MM.1S (cell line): ENCODE data around the gene HNRNPK.

ENCODE experiments used
- DNase-seq: peaks from one replicate; pipeline ENCODE4 v3.0.0-alpha.2; 2015
- H2AFZ ChIP-seq: fragments of 300-600 bp; sonication (generic); 2 replicates; pipeline ENCODE4 v1.6.0; 2016; ENCODE audit warnings: antibody characterized with exemption, low read length
- H3F3A ChIP-seq: fragments of 300-600 bp; sonication (generic); 2 replicates; pipeline ENCODE4 v1.6.1; 2016; ENCODE audit warnings: mild to moderate bottlenecking, antibody characterized with exemption, low read length, moderate library complexity, mixed read lengths; ENCODE audit not compliant: insufficient read depth
- H3K27ac ChIP-seq: fragments of 300-600 bp; sonication (generic); 2 replicates; pipeline ENCODE4 v1.5.1; 2016; ENCODE audit warnings: mild to moderate bottlenecking, low read length
- H3K27me3 ChIP-seq: fragments of 300-600 bp; sonication (generic); replicated peaks from 2 replicates; pipeline ENCODE4 v1.6.0; 2016; ENCODE audit warnings: low read length; ENCODE audit not compliant: insufficient read depth
- H3K36me3 ChIP-seq: fragments of 300-600 bp; sonication (generic); replicated peaks from 2 replicates; pipeline ENCODE4 v1.6.1; 2016; ENCODE audit warnings: mild to moderate bottlenecking, low read length, mixed read lengths; ENCODE audit not compliant: insufficient read depth
- H3K4me1 ChIP-seq: fragments of 300-600 bp; sonication (generic); 2 replicates; pipeline ENCODE4 v1.6.1; 2016; ENCODE audit warnings: low read length, mixed read lengths
- H3K4me2 ChIP-seq: fragments of 300-600 bp; sonication (generic); 2 replicates; pipeline ENCODE4 v1.6.0; 2016; ENCODE audit warnings: low read depth, low read length
- H3K4me3 ChIP-seq: fragments of 300-600 bp; sonication (generic); 2 replicates; pipeline ENCODE4 v1.5.1; 2016; ENCODE audit warnings: low read length, mixed read lengths
- H3K79me2 ChIP-seq: fragments of 300-600 bp; sonication (generic); 2 replicates; pipeline ENCODE4 v1.6.1; 2016; ENCODE audit warnings: mixed run types, low read length, mixed read lengths
- H3K9ac ChIP-seq: fragments of 300-600 bp; sonication (generic); 2 replicates; pipeline ENCODE4 v1.6.1; 2016; ENCODE audit warnings: low read length, mixed read lengths
- H3K9me2 ChIP-seq: fragments of 300-600 bp; sonication (generic); replicated peaks from 2 replicates; pipeline ENCODE4 v1.6.1; 2016; ENCODE audit warnings: mild to moderate bottlenecking, low read length, mixed read lengths; ENCODE audit not compliant: insufficient read depth
- H3K9me3 ChIP-seq: fragments of 300-600 bp; sonication (generic); replicated peaks from 2 replicates; pipeline ENCODE4 v1.6.1; 2016; ENCODE audit warnings: mild to moderate bottlenecking, low read length, mixed read lengths; ENCODE audit not compliant: insufficient read depth
- H4K20me1 ChIP-seq: fragments of 300-600 bp; sonication (generic); 2 replicates; pipeline ENCODE4 v1.6.1; 2016; ENCODE audit warnings: mild to moderate bottlenecking, low read length, moderate library complexity, mixed read lengths; ENCODE audit not compliant: insufficient read depth
- EZH2 ChIP-seq: fragments of 300-600 bp; sonication (generic); optimal IDR thresholded peaks from 2 replicates; pipeline ENCODE3; 2017; ENCODE audit warnings: low read depth, mild to moderate bottlenecking, antibody characterized with exemption, low read length, mixed read lengths
- EZH2phosphoT487 ChIP-seq: fragments of 300-600 bp; sonication (generic); IDR thresholded peaks from 2 replicates; pipeline ENCODE4 v1.6.1; 2018; ENCODE audit warnings: antibody characterized with exemption, low read length
- TF ChIP-seq, protein P1 (sequence below): fragments of 300-600 bp; sonication (generic); IDR thresholded peaks from 2 replicates; pipeline ENCODE4 v1.5.1; 2016; ENCODE audit warnings: antibody characterized with exemption, low read length, mixed read lengths

Gene HNRNPK

DNA sequence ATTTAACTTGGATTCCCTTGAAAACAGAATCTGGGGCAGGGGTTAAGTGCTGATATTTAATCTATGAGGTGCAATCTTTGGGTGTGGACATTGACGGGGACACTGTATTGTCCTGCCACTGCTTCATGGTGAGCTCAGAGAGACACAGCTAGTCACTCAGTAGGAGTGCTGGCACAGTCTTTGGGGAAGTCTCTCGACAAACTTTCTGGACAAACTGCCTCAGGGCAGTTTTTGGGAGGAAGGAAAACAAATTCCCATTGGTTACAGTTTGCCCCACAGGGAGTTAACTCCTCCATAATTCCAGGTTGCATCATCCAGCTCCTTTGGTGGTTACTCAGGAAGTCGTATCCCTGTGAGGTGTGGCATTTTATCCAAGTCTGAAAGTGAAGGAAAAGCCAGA lies 17.9 kb downstream of the HNRNPK start:
- H3F3A ChIP-seq: peaks cover 25% of the 10 kb centered on the region
- no peak for DNase-seq
- no peak overlapping the region for H2AFZ ChIP-seq

DNA sequence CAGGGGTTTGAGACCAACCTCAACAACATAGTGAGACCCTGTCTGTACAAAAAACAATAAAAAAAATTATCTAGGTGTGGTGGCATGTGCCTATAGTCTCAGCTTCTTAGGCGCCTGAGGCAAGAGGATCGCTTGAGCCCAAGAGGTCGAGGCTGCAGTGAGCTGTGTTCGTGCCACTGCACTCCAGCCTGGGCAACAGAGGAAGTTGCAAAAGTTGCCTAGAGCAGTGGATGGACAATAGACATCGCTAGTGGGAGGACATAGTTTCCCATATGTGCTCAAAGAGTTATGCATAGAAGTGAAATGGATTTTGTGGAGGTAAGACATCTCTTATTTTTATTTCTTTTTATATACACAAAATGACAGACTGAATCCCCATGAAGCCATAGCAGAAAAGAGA lies 19.0 kb downstream of the HNRNPK start:
- Histone ChIP-seq H3K9me3 (no peaks in the 10 kb centered on the region), H4K20me1 (0 out of 2 replicates have a peak, but pooled peaks cover 5% of the 10 kb centered on the region), H3F3A (peaks cover 14% of the 10 kb centered on the region), H3K4me1 (no peaks in the 10 kb centered on the region), H3K79me2 (no peaks in the 10 kb centered on the region), H3K4me3 (no peak overlapping the region), H3K27ac (no peak overlapping the region), H3K36me3 (no peaks in the 10 kb centered on the region), H3K9me2 (no peaks in the 10 kb centered on the region), H3K4me2 (no peak overlapping the region), H3K9ac (no peak overlapping the region), H2AFZ (no peak overlapping the region), H3K27me3 (no peaks in the 10 kb centered on the region)
- DNase-seq: no peak
- no peak for TF ChIP-seq EZH2phosphoT487
- TF ChIP-seq, protein P1, sequence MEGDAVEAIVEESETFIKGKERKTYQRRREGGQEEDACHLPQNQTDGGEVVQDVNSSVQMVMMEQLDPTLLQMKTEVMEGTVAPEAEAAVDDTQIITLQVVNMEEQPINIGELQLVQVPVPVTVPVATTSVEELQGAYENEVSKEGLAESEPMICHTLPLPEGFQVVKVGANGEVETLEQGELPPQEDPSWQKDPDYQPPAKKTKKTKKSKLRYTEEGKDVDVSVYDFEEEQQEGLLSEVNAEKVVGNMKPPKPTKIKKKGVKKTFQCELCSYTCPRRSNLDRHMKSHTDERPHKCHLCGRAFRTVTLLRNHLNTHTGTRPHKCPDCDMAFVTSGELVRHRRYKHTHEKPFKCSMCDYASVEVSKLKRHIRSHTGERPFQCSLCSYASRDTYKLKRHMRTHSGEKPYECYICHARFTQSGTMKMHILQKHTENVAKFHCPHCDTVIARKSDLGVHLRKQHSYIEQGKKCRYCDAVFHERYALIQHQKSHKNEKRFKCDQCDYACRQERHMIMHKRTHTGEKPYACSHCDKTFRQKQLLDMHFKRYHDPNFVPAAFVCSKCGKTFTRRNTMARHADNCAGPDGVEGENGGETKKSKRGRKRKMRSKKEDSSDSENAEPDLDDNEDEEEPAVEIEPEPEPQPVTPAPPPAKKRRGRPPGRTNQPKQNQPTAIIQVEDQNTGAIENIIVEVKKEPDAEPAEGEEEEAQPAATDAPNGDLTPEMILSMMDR: no peak
- TF ChIP-seq EZH2: no peak

More for the DNA sequence above, 17.9 kb downstream of the HNRNPK start:
- H3K4me3 ChIP-seq: no peak overlapping the region
- H4K20me1 ChIP-seq: 0 out of 2 replicates have a peak, but pooled peaks cover 9% of the 10 kb centered on the region
- H3K9me2 ChIP-seq: no peaks in the 10 kb centered on the region
- no peaks in the 10 kb centered on the region for H3K4me1 ChIP-seq
- H3K79me2 ChIP-seq: no peaks in the 10 kb centered on the region
- no peak overlapping the region for H3K4me2 ChIP-seq
- H3K27ac ChIP-seq: no peak overlapping the region
- no peaks in the 10 kb centered on the region for H3K9me3 ChIP-seq
- no peak for TF ChIP-seq EZH2
- TF ChIP-seq EZH2phosphoT487: no peak
- TF ChIP-seq, protein P1: no peak
- no peaks in the 10 kb centered on the region for H3K36me3 ChIP-seq
- no peak overlapping the region for H3K9ac ChIP-seq
- H3K27me3 ChIP-seq: no peaks in the 10 kb centered on the region

DNA sequence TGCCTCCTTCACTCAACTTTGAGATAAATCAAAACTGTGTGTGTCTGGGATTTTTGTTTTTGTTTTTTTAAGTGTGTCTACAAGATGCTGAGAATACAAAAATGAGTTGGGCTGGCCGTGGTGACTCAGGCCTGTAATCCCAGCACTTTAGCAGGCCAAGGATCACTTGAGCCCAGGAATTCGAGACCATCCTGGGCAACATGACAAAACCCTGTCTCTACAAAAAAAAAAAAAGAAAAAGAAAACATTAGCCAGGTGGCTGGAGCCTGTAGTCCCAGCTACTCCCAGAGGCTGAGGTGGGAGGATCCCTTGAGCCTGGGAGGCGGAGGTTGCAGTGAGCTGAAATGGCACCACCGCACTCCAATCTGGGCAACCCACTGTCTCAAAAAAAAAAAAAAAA lies 21.0 kb downstream of the HNRNPK start:
- H2AFZ ChIP-seq: no peak overlapping the region
- no peaks in the 10 kb centered on the region for H4K20me1 ChIP-seq
- DNase-seq: no peak
- no peak overlapping the region for H3K9ac ChIP-seq
- no peaks in the 10 kb centered on the region for H3K36me3 ChIP-seq
- H3F3A ChIP-seq: no peaks in the 10 kb centered on the region
- H3K27me3 ChIP-seq: no peaks in the 10 kb centered on the region
- H3K27ac ChIP-seq: no peak overlapping the region
- H3K4me2 ChIP-seq: no peak overlapping the region
- H3K9me2 ChIP-seq: no peaks in the 10 kb centered on the region
- H3K4me1 ChIP-seq: no peaks in the 10 kb centered on the region
- no peak overlapping the region for H3K4me3 ChIP-seq
- H3K9me3 ChIP-seq: no peaks in the 10 kb centered on the region
- no peaks in the 10 kb centered on the region for H3K79me2 ChIP-seq
- TF ChIP-seq EZH2 (no peak), EZH2phosphoT487 (no peak)
- TF ChIP-seq, protein P1: no peak
